ENCODE data around the gene AP2S1. TPM values are rescaled to one million over a fixed set of nuclear protein-coding genes. Genes with fewer than 3 reads are reported as not detected.
A peak's percentile ranks its signal among the peaks of the same experiment; 100 is the strongest.

The AP2S1 gene
- total and polyA plus RNA-seq, 12 donors = 68.7 to 192 (median 80.7) TPM

GRCh38 chr19:46815833-46816627 is 34.6 kb downstream of the AP2S1 start:
- no peak for DNase-seq
- 80 to 83% methylated on average over 18 of the region's 18 CpGs for WGBS, 2 donors
- no peak overlapping the region for H3K27ac ChIP-seq

GRCh38 chr19:46813839-46814358 is 36.7 kb downstream of the AP2S1 start:
- WGBS, 2 donors = 36 to 38% methylated on average over 7 of the region's 7 CpGs
- TF ChIP-seq CTCF (IDR thresholded peaks at IDR 0.05) = no peak
- DNase-seq = peak; percentile 65 to 78
- H3K4me1 ChIP-seq = peaks cover 0 to 21% (median 6%) of the 10 kb centered on the region in 9 donors
- no peak overlapping the region for H3K4me3 ChIP-seq
- no peaks in the 10 kb centered on the region for H3K27me3 ChIP-seq
- ATAC-seq = peak; percentile 26 to 88 (median 81)
- intact Hi-C loops (cut with DNase I) = no loop called here
- H3K27ac ChIP-seq = peak overlapping the region in 1 of 10 donors; percentile 12
- no peaks in the 10 kb centered on the region for H3K36me3 ChIP-seq
- H3K9me3 ChIP-seq = no peaks in the 10 kb centered on the region

More at GRCh38 chr19:46815833-46816627, 34.6 kb downstream of the AP2S1 start:
- TF ChIP-seq CTCF (IDR thresholded peaks at IDR 0.05) = no peak
- H3K4me3 ChIP-seq = no peak overlapping the region
- no peaks in the 10 kb centered on the region for H3K36me3 ChIP-seq
- intact Hi-C loops (cut with DNase I) = no loop called here
- no peak for ATAC-seq
- H3K4me1 ChIP-seq = peaks cover 0 to 23% (median 10%) of the 10 kb centered on the region in 9 donors
- H3K9me3 ChIP-seq = no peaks in the 10 kb centered on the region
- H3K27me3 ChIP-seq = no peaks in the 10 kb centered on the region

- Histone ChIP-seq H3K4me3 (no peak overlapping the region), H3K27ac (peak overlapping the region in 2 of 10 donors; percentile 12 to 29), H3K36me3 (no peaks in the 10 kb centered on the region), H3K9me3 (no peaks in the 10 kb centered on the region), H3K27me3 (no peaks in the 10 kb centered on the region), H3K4me1 (peaks cover 0 to 21% (median 6%) of the 10 kb centered on the region in 9 donors)
- intact Hi-C loops (cut with DNase I) = no loop called here
- ATAC-seq (peak; percentile 35 to 82 (median 65)), DNase-seq (no peak)
- 60 to 66% methylated on average over 24 of the region's 24 CpGs for WGBS, 2 donors
- no peak for TF ChIP-seq CTCF (IDR thresholded peaks at IDR 0.05)
Measured at GRCh38 chr19:46812977-46813838, 37.4 kb downstream of the AP2S1 start.

All from heart right ventricle (tissue), 16 donors.